DND-41 (cell line): Measurements from ENCODE around the gene SFXN5.
A peak's percentile ranks its signal among the peaks of the same experiment; 100 is the strongest.
"Not testable (repeated sequence)": the region's sequence is repeated elsewhere in the genome, so short reads cannot be mapped to it uniquely, and the experiment has no call there.

ENCODE experiments used
- ATAC-seq: fragments of 200-7000 bp; cut with Tn5 transposase; 3 replicates; pipeline ENCODE4 v1.9.1; 2021; ENCODE audit warnings: low read depth; ENCODE audit not compliant: insufficient read depth
- DNase-seq: peaks from one replicate; pipeline ENCODE4 v3.0.0-alpha.2; 2020
- H2AFZ ChIP-seq: 2 replicates; pipeline ENCODE4 v1.6.0; 2012; ENCODE audit warnings: low read depth, low read length
- H3K27ac ChIP-seq: 2 replicates; pipeline ENCODE4 v1.5.1; 2012; ENCODE audit warnings: low read length, inconsistent platforms
- H3K27me3 ChIP-seq: fragments of 200-600 bp; sonication (generic); 2 replicates; pipeline ENCODE4 v1.6.0; 2012; ENCODE audit warnings: low read length, mild to moderate bottlenecking, inconsistent platforms; ENCODE audit not compliant: insufficient read depth, poor library complexity
- H3K36me3 ChIP-seq: 2 replicates; pipeline ENCODE4 v1.5.1; 2012; ENCODE audit warnings: low read length, inconsistent platforms; ENCODE audit not compliant: insufficient read depth
- H3K4me1 ChIP-seq: 2 replicates; pipeline ENCODE4 v1.5.1; 2012; ENCODE audit warnings: mild to moderate bottlenecking, low read length; ENCODE audit not compliant: insufficient read depth
- H3K4me2 ChIP-seq: 2 replicates; pipeline ENCODE4 v1.6.0; 2012; ENCODE audit warnings: mild to moderate bottlenecking, moderate library complexity, low read length, inconsistent platforms; ENCODE audit not compliant: insufficient read depth
- H3K4me3 ChIP-seq, 2 experiments: fragments of 200-600 bp in 1 of 2; shearing (Covaris generic) in 1 of 2; 2 replicates each; pipeline ENCODE4 v1.5.1; 2012 to 2016; ENCODE audit warnings: inconsistent platforms in 2 of 2, low read length in 2 of 2, mild to moderate bottlenecking in 2 of 2, low read depth in 1 of 2, moderate library complexity in 1 of 2
- H3K79me2 ChIP-seq: 2 replicates; pipeline ENCODE4 v1.6.0; 2012; ENCODE audit warnings: low read length, inconsistent platforms; ENCODE audit not compliant: insufficient read depth
- H3K9ac ChIP-seq: 2 replicates; pipeline ENCODE4 v1.6.0; 2012; ENCODE audit warnings: low read depth, mild to moderate bottlenecking, inconsistent platforms, low read length, moderate library complexity
- H3K9me3 ChIP-seq: 2 replicates; pipeline ENCODE4 v1.5.1; 2012; ENCODE audit warnings: low read length, moderate library complexity, mild to moderate bottlenecking, inconsistent platforms; ENCODE audit not compliant: insufficient read depth, severe bottlenecking
- H4K20me1 ChIP-seq: 2 replicates; pipeline ENCODE4 v1.6.0; 2012; ENCODE audit warnings: low read length; ENCODE audit not compliant: insufficient read depth
- CTCF ChIP-seq: IDR thresholded peaks from 2 replicates; pipeline ENCODE4 v1.5.1; 2012; ENCODE audit warnings: borderline replicate concordance, low read length, moderate library complexity, mild to moderate bottlenecking; ENCODE audit not compliant: poor library complexity, severe bottlenecking; ENCODE audit errors: extremely low read depth
- EZH2 ChIP-seq: IDR thresholded peaks from 3 replicates; pipeline ENCODE4 v1.6.1; 2012; ENCODE audit warnings: borderline replicate concordance, low read depth, mild to moderate bottlenecking, moderate library complexity, low read length, inconsistent platforms; ENCODE audit not compliant: severe bottlenecking

SFXN5 gene

GRCh38 chr2:73071360-73072128 is at the start of gene SFXN5:
Gene SFXN5, minus strand, starts transcription at chr2:73071712. Its CDS starts 7 bp downstream, at chr2:73071705.
- H3K27me3 ChIP-seq: no peaks in the 10 kb centered on the region
- peak within 1 kb of the TSS; percentile 88 for H2AFZ ChIP-seq
- peak within 1 kb of the TSS; percentile 79 for H3K27ac ChIP-seq
- H3K9me3 ChIP-seq: no peaks in the 10 kb centered on the region
- no peaks in the 10 kb centered on the region; the same call in 1 of the 2 replicates for H3K36me3 ChIP-seq
- H3K4me2 ChIP-seq: peak within 1 kb of the TSS; percentile 80
- H4K20me1 ChIP-seq: no peaks in the 10 kb centered on the region
- TF ChIP-seq EZH2 (no peak), CTCF (peak; percentile 18)
- peak within 1 kb of the TSS; percentile 53 to 61 for H3K4me3 ChIP-seq
- peaks cover 32% of the 10 kb centered on the region for H3K4me1 ChIP-seq
- ATAC-seq (peak; percentile 86), DNase-seq (peak; percentile 95)
- H3K9ac ChIP-seq: peak within 1 kb of the TSS; percentile 70
- H3K79me2 ChIP-seq: peaks cover 34% of the 10 kb centered on the region

GRCh38 chr2:73119611-73120239 is 48.2 kb upstream of the SFXN5 start:
- not testable (repeated sequence) for H3K4me3 ChIP-seq, H3K27ac ChIP-seq, H3K79me2 ChIP-seq, H3K27me3 ChIP-seq, H3K36me3 ChIP-seq, H3K9ac ChIP-seq, H3K4me1 ChIP-seq, ATAC-seq, H4K20me1 ChIP-seq, H3K4me2 ChIP-seq, H3K9me3 ChIP-seq, DNase-seq, H2AFZ ChIP-seq

- no peak for ATAC-seq
- no peak overlapping the region for H3K9ac ChIP-seq
- H3K27ac ChIP-seq: no peak overlapping the region
- TF ChIP-seq EZH2: no peak
- TF ChIP-seq CTCF: no peak
- no peak for DNase-seq
- H3K79me2 ChIP-seq: no peaks in the 10 kb centered on the region
- H3K36me3 ChIP-seq: no peaks in the 10 kb centered on the region
- H3K4me3 ChIP-seq: no peak overlapping the region
- H2AFZ ChIP-seq: no peak overlapping the region
- H3K9me3 ChIP-seq: no peaks in the 10 kb centered on the region
- H4K20me1 ChIP-seq: no peaks in the 10 kb centered on the region
- H3K27me3 ChIP-seq: peaks cover 4% of the 10 kb centered on the region
- no peak overlapping the region for H3K4me2 ChIP-seq
- no peaks in the 10 kb centered on the region for H3K4me1 ChIP-seq
Observed at GRCh38 chr2:73117441-73117840, 45.9 kb upstream of the SFXN5 start.
